ENCODE measurements around the gene ATF6. TPM values are rescaled to one million over a fixed set of nuclear protein-coding genes. Genes with fewer than 3 reads are reported as not detected.

Gene ATF6
- total RNA-seq, 1 experiment from 2014 or later = 20.9 TPM

DNA sequence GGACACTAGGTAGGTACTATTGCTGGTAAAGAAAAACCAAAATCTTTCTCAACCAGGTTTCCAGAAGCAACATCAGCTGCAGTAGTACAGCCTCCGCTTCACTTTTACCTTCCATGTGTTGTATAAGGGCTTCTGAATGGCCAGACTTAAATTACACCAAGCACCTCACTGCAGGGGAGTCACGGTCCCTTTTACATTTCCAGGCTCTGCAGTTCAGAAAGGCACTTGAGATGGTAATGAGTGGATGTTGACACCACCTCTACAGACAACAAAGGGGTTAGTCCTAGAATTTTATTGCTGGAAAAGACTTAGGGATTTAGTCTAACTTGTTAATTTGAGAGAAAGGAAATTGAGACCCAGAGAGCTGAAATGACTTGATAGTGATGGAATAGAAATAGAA lies 28.5 kb upstream of the ATF6 start:
- no peak for DNase-seq (ENCODE audit: low read depth, low spot score)
- ChIA-PET CTCF (interaction anchor here (0.7 to 3.7 kb wide), 5 partner anchors 12 to 300 kb away, joined by 3 to 18 read pairs (median 12); partner anchors contain the start of gene DUSP12), POLR2A (interaction anchor here (1.0 to 1.7 kb wide), 3 partner anchors 11 to 90 kb away, joined by 3 to 7 read pairs (median 3); partner anchors contain the start of gene DUSP12), RAD21 (ENCODE audit: low non-redundant PET in 1 of 2, low total read pairs in 2 of 2, uncharacterized antibody in 2 of 2, unreplicated experiment in 2 of 2) (no interaction called here)
- Histone ChIP-seq H3K9me3 (ENCODE audit: control insufficient read depth in 1 of 2, insufficient read depth in 1 of 2, low read depth in 1 of 2, low read length in 2 of 2) (no peaks in the 10 kb centered on the region), H3K9ac (ENCODE audit: low read length) (no peak overlapping the region), H3K36me3 (ENCODE audit: control insufficient read depth in 1 of 2, insufficient read depth in 2 of 2, low read length in 2 of 2) (no peaks in the 10 kb centered on the region), H3K27ac (ENCODE audit: low read depth, low read length) (no peak overlapping the region), H4K20me1 (ENCODE audit: insufficient read depth) (no peaks in the 10 kb centered on the region), H3K79me2 (ENCODE audit: insufficient read depth, low read length) (no peaks in the 10 kb centered on the region), H3K4me3 (replicated peaks in 1 of 2; ENCODE audit: low read depth in 1 of 2, low read length in 2 of 2) (no peak overlapping the region), H3K9me2 (ENCODE audit: insufficient read depth) (no peaks in the 10 kb centered on the region), H2AFZ (ENCODE audit: low read depth, low read length, poor library complexity, severe bottlenecking) (no peak overlapping the region), H3K27me3 (ENCODE audit: insufficient read depth, low read length) (no peaks in the 10 kb centered on the region), H3K4me2 (ENCODE audit: low read length) (no peak overlapping the region), H3K4me1 (ENCODE audit: control insufficient read depth in 1 of 2, insufficient read depth in 2 of 2, low read length in 2 of 2) (peaks cover 4 to 35% of the 10 kb centered on the region in 2 experiments; a peak in 2 of 4 replicates)
- no peak for ATAC-seq
- intact Hi-C loops (cut with micrococcal nuclease) = loop anchor here (5.0 kb wide), 3 partner anchors 90 to 195 kb away; no protein-coding TSS in a partner anchor
- BruUV-seq (replicated peaks) = no TSS peak
- TF ChIP-seq JUND (IDR thresholded peaks at IDR 0.05) = no peak
- no peak for TF ChIP-seq EGR1 (IDR thresholded peaks at IDR 0.05; ENCODE audit: low read depth)
- TF ChIP-seq, protein P1, sequence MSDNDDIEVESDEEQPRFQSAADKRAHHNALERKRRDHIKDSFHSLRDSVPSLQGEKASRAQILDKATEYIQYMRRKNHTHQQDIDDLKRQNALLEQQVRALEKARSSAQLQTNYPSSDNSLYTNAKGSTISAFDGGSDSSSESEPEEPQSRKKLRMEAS (IDR thresholded peaks at IDR 0.05) = no peak
- no peak for TF ChIP-seq SIN3A (IDR thresholded peaks at IDR 0.05; ENCODE audit: low read depth)
- TF ChIP-seq POLR2A (IDR thresholded peaks at IDR 0.05; ENCODE audit: borderline replicate concordance, extremely low read depth, insufficient read depth, insufficient read length) = no peak
- TF ChIP-seq CBX3 (IDR thresholded peaks at IDR 0.05; ENCODE audit: low read depth) = no peak
- TF ChIP-seq EZH2 (IDR thresholded peaks at IDR 0.05) = no peak
- TF ChIP-seq, protein P2, sequence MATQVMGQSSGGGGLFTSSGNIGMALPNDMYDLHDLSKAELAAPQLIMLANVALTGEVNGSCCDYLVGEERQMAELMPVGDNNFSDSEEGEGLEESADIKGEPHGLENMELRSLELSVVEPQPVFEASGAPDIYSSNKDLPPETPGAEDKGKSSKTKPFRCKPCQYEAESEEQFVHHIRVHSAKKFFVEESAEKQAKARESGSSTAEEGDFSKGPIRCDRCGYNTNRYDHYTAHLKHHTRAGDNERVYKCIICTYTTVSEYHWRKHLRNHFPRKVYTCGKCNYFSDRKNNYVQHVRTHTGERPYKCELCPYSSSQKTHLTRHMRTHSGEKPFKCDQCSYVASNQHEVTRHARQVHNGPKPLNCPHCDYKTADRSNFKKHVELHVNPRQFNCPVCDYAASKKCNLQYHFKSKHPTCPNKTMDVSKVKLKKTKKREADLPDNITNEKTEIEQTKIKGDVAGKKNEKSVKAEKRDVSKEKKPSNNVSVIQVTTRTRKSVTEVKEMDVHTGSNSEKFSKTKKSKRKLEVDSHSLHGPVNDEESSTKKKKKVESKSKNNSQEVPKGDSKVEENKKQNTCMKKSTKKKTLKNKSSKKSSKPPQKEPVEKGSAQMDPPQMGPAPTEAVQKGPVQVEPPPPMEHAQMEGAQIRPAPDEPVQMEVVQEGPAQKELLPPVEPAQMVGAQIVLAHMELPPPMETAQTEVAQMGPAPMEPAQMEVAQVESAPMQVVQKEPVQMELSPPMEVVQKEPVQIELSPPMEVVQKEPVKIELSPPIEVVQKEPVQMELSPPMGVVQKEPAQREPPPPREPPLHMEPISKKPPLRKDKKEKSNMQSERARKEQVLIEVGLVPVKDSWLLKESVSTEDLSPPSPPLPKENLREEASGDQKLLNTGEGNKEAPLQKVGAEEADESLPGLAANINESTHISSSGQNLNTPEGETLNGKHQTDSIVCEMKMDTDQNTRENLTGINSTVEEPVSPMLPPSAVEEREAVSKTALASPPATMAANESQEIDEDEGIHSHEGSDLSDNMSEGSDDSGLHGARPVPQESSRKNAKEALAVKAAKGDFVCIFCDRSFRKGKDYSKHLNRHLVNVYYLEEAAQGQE (IDR thresholded peaks at IDR 0.05; ENCODE audit: low read depth) = no peak
- no peak for TF ChIP-seq EZH2phosphoT487 (IDR thresholded peaks at IDR 0.05; ENCODE audit: borderline replicate concordance)
- no peak for TF ChIP-seq CEBPB (IDR thresholded peaks at IDR 0.05; ENCODE audit: low read depth)
- no peak for TF ChIP-seq FOSL1 (IDR thresholded peaks at IDR 0.05; ENCODE audit: low read depth)
- TF ChIP-seq ZFX (IDR thresholded peaks at IDR 0.05) = no peak
- TF ChIP-seq POLR2AphosphoS5 (IDR thresholded peaks at IDR 0.05; ENCODE audit: low read depth, low read length) = no peak
- TF ChIP-seq SRF (IDR thresholded peaks at IDR 0.05; ENCODE audit: low read depth) = no peak
- TF ChIP-seq, protein P3, sequence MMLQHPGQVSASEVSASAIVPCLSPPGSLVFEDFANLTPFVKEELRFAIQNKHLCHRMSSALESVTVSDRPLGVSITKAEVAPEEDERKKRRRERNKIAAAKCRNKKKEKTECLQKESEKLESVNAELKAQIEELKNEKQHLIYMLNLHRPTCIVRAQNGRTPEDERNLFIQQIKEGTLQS (IDR thresholded peaks at IDR 0.05) = no peak

All from HCT116 (cell line).